ENCODE results near the gene SYT1.

DNA sequence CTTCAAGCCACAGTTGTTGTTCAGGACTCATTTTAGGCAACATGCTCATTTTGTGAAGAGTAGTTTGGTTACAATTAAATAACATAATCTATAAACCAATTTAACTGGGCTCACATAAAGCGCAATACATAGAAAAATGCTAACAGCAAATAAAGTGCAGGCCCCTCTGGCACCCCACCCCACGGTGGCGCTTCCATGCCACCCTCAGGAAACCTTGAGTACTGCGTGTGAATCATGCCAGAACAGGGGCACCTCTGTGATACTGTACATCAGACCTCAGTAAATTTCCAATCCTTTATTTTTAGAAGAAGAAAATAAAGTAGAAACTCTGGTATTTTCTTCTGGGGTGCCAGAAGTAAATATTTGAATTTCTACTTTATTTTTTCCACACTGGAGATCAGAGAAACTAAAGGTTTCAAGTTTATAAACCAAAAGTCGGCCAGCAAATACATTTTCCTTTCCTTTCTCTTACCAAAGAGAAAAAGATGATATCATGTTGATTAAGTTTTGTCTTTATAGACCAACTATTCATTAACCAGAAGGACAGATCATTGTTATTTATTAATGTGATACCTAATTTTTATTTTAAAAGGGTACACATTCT is 509.4 kb downstream of the SYT1 start:
- TF ChIP-seq, protein P1, sequence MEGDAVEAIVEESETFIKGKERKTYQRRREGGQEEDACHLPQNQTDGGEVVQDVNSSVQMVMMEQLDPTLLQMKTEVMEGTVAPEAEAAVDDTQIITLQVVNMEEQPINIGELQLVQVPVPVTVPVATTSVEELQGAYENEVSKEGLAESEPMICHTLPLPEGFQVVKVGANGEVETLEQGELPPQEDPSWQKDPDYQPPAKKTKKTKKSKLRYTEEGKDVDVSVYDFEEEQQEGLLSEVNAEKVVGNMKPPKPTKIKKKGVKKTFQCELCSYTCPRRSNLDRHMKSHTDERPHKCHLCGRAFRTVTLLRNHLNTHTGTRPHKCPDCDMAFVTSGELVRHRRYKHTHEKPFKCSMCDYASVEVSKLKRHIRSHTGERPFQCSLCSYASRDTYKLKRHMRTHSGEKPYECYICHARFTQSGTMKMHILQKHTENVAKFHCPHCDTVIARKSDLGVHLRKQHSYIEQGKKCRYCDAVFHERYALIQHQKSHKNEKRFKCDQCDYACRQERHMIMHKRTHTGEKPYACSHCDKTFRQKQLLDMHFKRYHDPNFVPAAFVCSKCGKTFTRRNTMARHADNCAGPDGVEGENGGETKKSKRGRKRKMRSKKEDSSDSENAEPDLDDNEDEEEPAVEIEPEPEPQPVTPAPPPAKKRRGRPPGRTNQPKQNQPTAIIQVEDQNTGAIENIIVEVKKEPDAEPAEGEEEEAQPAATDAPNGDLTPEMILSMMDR (IDR thresholded peaks at IDR 0.05), result peak in 3 of 7 experiments; percentile 32 to 39 (median 38)
- no peak for TF ChIP-seq POLR2A (IDR thresholded peaks at IDR 0.05)
